H9 (cell line): Measurements from ENCODE around the gene TIGD6. TPM values are rescaled to one million over a fixed set of nuclear protein-coding genes. Genes with fewer than 3 reads are reported as not detected.

Experiments
- DNase-seq: peaks from one replicate; pipeline ENCODE4 v3.0.0-alpha.2; 2017
- H2AFZ ChIP-seq: one replicate; pipeline ENCODE4 v1.6.1; 2013; ENCODE audit warnings: mild to moderate bottlenecking, low read length, control low read depth, moderate library complexity
- H2AK5ac ChIP-seq: 2 replicates; pipeline ENCODE4 v1.6.1; 2013; ENCODE audit warnings: low read length, control low read depth, mixed read lengths; ENCODE audit not compliant: insufficient read length
- H2BK120ac ChIP-seq: one replicate; pipeline ENCODE4 v1.6.1; 2013; ENCODE audit warnings: low read depth, mild to moderate bottlenecking, low read length, control low read depth, inconsistent platforms; ENCODE audit not compliant: poor library complexity, severe bottlenecking
- H2BK12ac ChIP-seq: 2 replicates; pipeline ENCODE4 v1.6.1; 2013; ENCODE audit warnings: low read length, control low read depth, mixed read lengths, low read depth; ENCODE audit not compliant: insufficient read length
- H2BK15ac ChIP-seq: 2 replicates; pipeline ENCODE4 v1.6.1; 2013; ENCODE audit warnings: low read depth, low read length, control low read depth
- H2BK20ac ChIP-seq: one replicate; pipeline ENCODE4 v1.6.1; 2013; ENCODE audit warnings: low read depth, mild to moderate bottlenecking, low read length, control low read depth, inconsistent platforms; ENCODE audit not compliant: poor library complexity, severe bottlenecking
- H2BK5ac ChIP-seq: 2 replicates; pipeline ENCODE4 v1.6.1; 2013; ENCODE audit warnings: low read length, control low read depth, mixed read lengths; ENCODE audit not compliant: insufficient read length
- H3K14ac ChIP-seq: 2 replicates; pipeline ENCODE4 v1.6.1; 2013; ENCODE audit warnings: low read length, control low read depth; ENCODE audit not compliant: insufficient read depth
- H3K18ac ChIP-seq: 2 replicates; pipeline ENCODE4 v1.6.1; 2013; ENCODE audit warnings: low read depth, mild to moderate bottlenecking, mixed read lengths, low read length, control low read depth; ENCODE audit not compliant: insufficient read length
- H3K23ac ChIP-seq: 2 replicates; pipeline ENCODE4 v1.6.1; 2013; ENCODE audit warnings: low read length, control low read depth, mixed read lengths, low read depth; ENCODE audit not compliant: insufficient read length
- H3K23me2 ChIP-seq: 2 replicates; pipeline ENCODE4 v1.6.1; 2013; ENCODE audit warnings: low read depth, mild to moderate bottlenecking, mixed read lengths, low read length, control low read depth; ENCODE audit not compliant: insufficient read length, poor library complexity, severe bottlenecking
- H3K27ac ChIP-seq: 2 replicates; pipeline ENCODE4 v1.5.1; 2013; ENCODE audit warnings: low read length, control low read depth, mixed read lengths, low read depth; ENCODE audit not compliant: insufficient read length
- H3K27me3 ChIP-seq: 2 replicates; pipeline ENCODE4 v1.6.1; 2013; ENCODE audit warnings: low read length, control low read depth, inconsistent platforms; ENCODE audit not compliant: insufficient read depth
- H3K4ac ChIP-seq: 2 replicates; pipeline ENCODE4 v1.6.1; 2013; ENCODE audit warnings: low read depth, mild to moderate bottlenecking, control low read depth, inconsistent platforms, low read length, moderate library complexity
- H3K4me1 ChIP-seq: 2 replicates; pipeline ENCODE4 v1.6.1; 2013; ENCODE audit warnings: low read length, control low read depth, inconsistent platforms; ENCODE audit not compliant: insufficient read depth
- H3K4me2 ChIP-seq: 2 replicates; pipeline ENCODE4 v1.6.1; 2013; ENCODE audit warnings: low read length, control low read depth, mixed read lengths; ENCODE audit not compliant: insufficient read length, insufficient read depth
- H3K56ac ChIP-seq: 2 replicates; pipeline ENCODE4 v1.6.1; 2013; ENCODE audit warnings: low read depth, mild to moderate bottlenecking, mixed read lengths, low read length, control low read depth; ENCODE audit not compliant: insufficient read length
- H3K79me1 ChIP-seq: 2 replicates; pipeline ENCODE4 v1.6.1; 2013; ENCODE audit warnings: low read depth, mild to moderate bottlenecking, moderate library complexity, low read length, control low read depth, inconsistent platforms; ENCODE audit not compliant: insufficient read depth, poor library complexity, severe bottlenecking
- H3K79me2 ChIP-seq: 2 replicates; pipeline ENCODE4 v1.6.1; 2013; ENCODE audit warnings: low read length, control low read depth, inconsistent platforms; ENCODE audit not compliant: insufficient read depth
- H3K9ac ChIP-seq: 2 replicates; pipeline ENCODE4 v1.6.1; 2013; ENCODE audit warnings: low read length, control low read depth, mixed read lengths; ENCODE audit not compliant: insufficient read length; ENCODE audit errors: extremely low read depth
- H3K9me3 ChIP-seq: one replicate; pipeline ENCODE4 v1.6.1; 2013; ENCODE audit warnings: low read depth, low read length, inconsistent platforms; ENCODE audit not compliant: control insufficient read depth
- H3T11ph ChIP-seq: one replicate; pipeline ENCODE4 v1.6.1; 2013; ENCODE audit warnings: mild to moderate bottlenecking, low read length, control low read depth, inconsistent platforms
- H4K20me1 ChIP-seq: one replicate; pipeline ENCODE4 v1.6.1; 2013; ENCODE audit not compliant: control insufficient read depth, insufficient read length, insufficient read depth
- H4K5ac ChIP-seq: 2 replicates; pipeline ENCODE4 v1.6.1; 2013; ENCODE audit warnings: low read depth, mild to moderate bottlenecking, mixed read lengths, low read length, control low read depth; ENCODE audit not compliant: insufficient read length
- H4K8ac ChIP-seq: replicated peaks from 2 replicates; pipeline ENCODE4 v1.6.1; 2013; ENCODE audit warnings: low read length, control low read depth, mixed read lengths, low read depth; ENCODE audit not compliant: insufficient read length
- H4K91ac ChIP-seq: 2 replicates; pipeline ENCODE4 v1.6.1; 2013; ENCODE audit warnings: low read depth, mild to moderate bottlenecking, moderate library complexity, mixed read lengths, low read length, control low read depth; ENCODE audit not compliant: insufficient read length
- H3K27ac Mint-ChIP-seq, 3 experiments: 2 replicates in 2 of 3; 3 replicates in 1 of 3; pipeline ENCODE4 v1.8.0; 2020 to 2021; ENCODE audit warnings: mixed read lengths in 3 of 3, mild to moderate bottlenecking in 1 of 3, moderate library complexity in 1 of 3
- H3K27me3 Mint-ChIP-seq: 2 replicates; pipeline ENCODE4 v1.8.0; 2021; ENCODE audit warnings: low read depth, mild to moderate bottlenecking, moderate library complexity, mixed read lengths
- H3K36me3 Mint-ChIP-seq, 3 experiments: 2 replicates in 2 of 3; 3 replicates in 1 of 3; pipeline ENCODE4 v1.8.0; 2020 to 2021; ENCODE audit warnings: low read depth in 3 of 3, mixed read lengths in 3 of 3; ENCODE audit not compliant: insufficient read depth in 1 of 3
- H3K4me1 Mint-ChIP-seq, 2 experiments: 2 replicates each; pipeline ENCODE4 v1.8.0; 2020; ENCODE audit warnings: mixed read lengths in 2 of 2
- H3K4me3 Mint-ChIP-seq, 2 experiments: 2 replicates in 1 of 2; 3 replicates in 1 of 2; pipeline ENCODE4 v1.8.0; 2020 to 2021; ENCODE audit warnings: mild to moderate bottlenecking in 2 of 2, mixed read lengths in 2 of 2, moderate library complexity in 1 of 2
- H3K9me3 Mint-ChIP-seq, 2 experiments: 2 replicates in 1 of 2; 3 replicates in 1 of 2; pipeline ENCODE4 v1.8.0; 2020; ENCODE audit warnings: mild to moderate bottlenecking in 2 of 2, mixed read lengths in 2 of 2, moderate library complexity in 1 of 2
- WGBS: extraction: QIAGEN DNeasy Blood & Tissue Kit; methylation state at CpG from one replicate; pipeline ENCODE4 v1.1.7; 2013; ENCODE audit warnings: missing lambda C conversion rate, low lambda C conversion rate, mixed read lengths; ENCODE audit not compliant: insufficient read length; ENCODE audit errors: extremely low coverage; 5-methylcytosine and 5-hydroxymethylcytosine counted together
- total RNA-seq: library from RNA; stranded (reverse); gene quantifications from 2 replicates; pipeline ENCODE4 v1.2.1, GENCODE V29; 2021
- TF ChIP-seq, protein P1 (sequence below): fragments of 200-600 bp; sonication (generic); conservative IDR thresholded peaks from 3 replicates; pipeline ENCODE4 v1.8.0; 2021; ENCODE audit warnings: antibody characterized with exemption, mild to moderate bottlenecking

Gene TIGD6
- total RNA-seq, 1 experiment from 2014 or later, result 1.8 TPM

GRCh38 chr5:150022158-150022531 lies 21.7 kb upstream of the TIGD6 start:
- H4K91ac ChIP-seq, result no peak overlapping the region
- no peaks in the 10 kb centered on the region for H3K9me3 ChIP-seq
- H3K79me2 ChIP-seq, result no peaks in the 10 kb centered on the region
- Mint-ChIP-seq H3K36me3 (peaks cover 21 to 74% (median 62%) of the 10 kb centered on the region in 3 experiments; a peak in 6 of 7 replicates), H3K4me1 (peaks cover 16 to 24% of the 10 kb centered on the region in 2 experiments), H3K4me3 (no peak overlapping the region), H3K27ac (peak overlapping the region in 2 of 3 experiments; percentile 76 to 90; a peak in 3 of 7 replicates), H3K9me3 (no peaks in the 10 kb centered on the region), H3K27me3 (no peaks in the 10 kb centered on the region)
- no peaks in the 10 kb centered on the region for H3K27me3 ChIP-seq
- no peaks in the 10 kb centered on the region for H3K79me1 ChIP-seq
- no peak overlapping the region for H4K5ac ChIP-seq
- TF ChIP-seq, protein P1, sequence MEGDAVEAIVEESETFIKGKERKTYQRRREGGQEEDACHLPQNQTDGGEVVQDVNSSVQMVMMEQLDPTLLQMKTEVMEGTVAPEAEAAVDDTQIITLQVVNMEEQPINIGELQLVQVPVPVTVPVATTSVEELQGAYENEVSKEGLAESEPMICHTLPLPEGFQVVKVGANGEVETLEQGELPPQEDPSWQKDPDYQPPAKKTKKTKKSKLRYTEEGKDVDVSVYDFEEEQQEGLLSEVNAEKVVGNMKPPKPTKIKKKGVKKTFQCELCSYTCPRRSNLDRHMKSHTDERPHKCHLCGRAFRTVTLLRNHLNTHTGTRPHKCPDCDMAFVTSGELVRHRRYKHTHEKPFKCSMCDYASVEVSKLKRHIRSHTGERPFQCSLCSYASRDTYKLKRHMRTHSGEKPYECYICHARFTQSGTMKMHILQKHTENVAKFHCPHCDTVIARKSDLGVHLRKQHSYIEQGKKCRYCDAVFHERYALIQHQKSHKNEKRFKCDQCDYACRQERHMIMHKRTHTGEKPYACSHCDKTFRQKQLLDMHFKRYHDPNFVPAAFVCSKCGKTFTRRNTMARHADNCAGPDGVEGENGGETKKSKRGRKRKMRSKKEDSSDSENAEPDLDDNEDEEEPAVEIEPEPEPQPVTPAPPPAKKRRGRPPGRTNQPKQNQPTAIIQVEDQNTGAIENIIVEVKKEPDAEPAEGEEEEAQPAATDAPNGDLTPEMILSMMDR, result no peak
- no peak overlapping the region for H3T11ph ChIP-seq
- no peak for DNase-seq
- H3K9ac ChIP-seq, result no peak overlapping the region
- no peak overlapping the region for H3K56ac ChIP-seq
- H2AFZ ChIP-seq, result no peak overlapping the region
- H2BK20ac ChIP-seq, result no peak overlapping the region
- H2BK15ac ChIP-seq, result no peak overlapping the region
- H3K27ac ChIP-seq, result no peak overlapping the region
- no peak overlapping the region for H3K4ac ChIP-seq
- no peak overlapping the region for H2BK12ac ChIP-seq
- no peak overlapping the region for H3K18ac ChIP-seq
- H3K23ac ChIP-seq, result no peak overlapping the region
- no peak overlapping the region for H2BK120ac ChIP-seq
- no peak overlapping the region for H3K14ac ChIP-seq
- H4K8ac ChIP-seq, result no peak overlapping the region
- no peak overlapping the region for H3K4me2 ChIP-seq
- peaks cover 2% of the 10 kb centered on the region; the same call in 1 of the 2 replicates for H3K4me1 ChIP-seq
- H2AK5ac ChIP-seq, result no peak overlapping the region
- no peaks in the 10 kb centered on the region for H3K23me2 ChIP-seq
- WGBS, result no CpG with 5 or more reads among the region's 1 CpG
- H4K20me1 ChIP-seq, result no peaks in the 10 kb centered on the region
- no peak overlapping the region for H2BK5ac ChIP-seq
